Measurements from ENCODE around the gene HMOX1. TPM values are rescaled to one million over a fixed set of nuclear protein-coding genes. Genes with fewer than 3 reads are reported as not detected.
A peak's percentile ranks its signal among the peaks of the same experiment; 100 is the strongest.

HMOX1 gene
- total and polyA plus RNA-seq, 2 of the 8 experiments (the other 6 are each of a cell fraction or from before 2014, with no cell fraction given): 25.0 to 41.6 TPM

DNA sequence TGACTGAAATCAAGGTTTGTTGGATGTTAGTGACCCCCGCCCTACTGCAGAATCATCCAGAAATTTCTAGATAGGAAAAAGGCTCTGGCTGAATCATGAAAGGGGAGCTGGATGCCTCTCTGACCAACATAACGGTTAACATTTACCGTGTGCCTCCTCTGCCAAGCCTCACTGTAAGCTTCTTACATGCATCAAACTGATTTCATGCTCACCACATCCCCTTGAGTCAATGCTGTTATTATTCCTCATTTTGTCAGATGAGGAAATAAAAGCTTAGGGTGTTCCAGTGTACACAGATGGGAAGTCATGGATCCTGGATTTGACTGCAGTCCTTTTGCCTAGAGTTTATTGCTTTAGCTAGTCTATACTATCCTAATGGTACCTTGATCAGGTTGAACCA lies 5.9 kb upstream of the HMOX1 start:
- no peak overlapping the region for H3K27ac ChIP-seq (ENCODE audit: low read depth, low read length)
- TF ChIP-seq RAD21 (IDR thresholded peaks at IDR 0.05 in 1 of 2, conservative IDR thresholded peaks at IDR 0.05 in 1 of 2; ENCODE audit: low read depth in 2 of 2, low read length in 2 of 2) (no peak), BCL11A (IDR thresholded peaks at IDR 0.05; ENCODE audit: low read depth in 2 of 2, low read length in 2 of 2) (no peak)
- CTCF ChIA-PET (ENCODE audit: partially characterized antibody): interaction anchor here (0.9 to 1.9 kb wide), 4 partner anchors 12 to 309 kb away, joined by 3 to 8 read pairs (median 4); no protein-coding TSS in a partner anchor

More for the DNA sequence above, 5.9 kb upstream of the HMOX1 start:
- Histone ChIP-seq H2BK5ac (ENCODE audit: low read depth, low read length) (peak overlapping the region; percentile 55; the same call in 1 of the 2 replicates), H3K14ac (ENCODE audit: insufficient read length) (no peak overlapping the region), H3K79me2 (ENCODE audit: control insufficient read depth in 1 of 2, insufficient read depth in 2 of 2, low read length in 2 of 2) (no peaks in the 10 kb centered on the region), H3K9ac (replicated peaks in 1 of 4; ENCODE audit: extremely low read depth in 1 of 4, low read depth in 3 of 4, low read length in 3 of 4) (no peak overlapping the region), H3K56ac (replicated peaks; ENCODE audit: insufficient read length, low read depth, low read length) (no peak overlapping the region), H3K4ac (replicated peaks; ENCODE audit: insufficient read length, low read depth, low read length) (no peak overlapping the region), H3K4me2 (ENCODE audit: insufficient read depth in 1 of 2, low read depth in 2 of 2, low read length in 2 of 2) (no peak overlapping the region), H3K23ac (ENCODE audit: insufficient read length) (no peak overlapping the region), H3K23me2 (ENCODE audit: low read depth, low read length) (peaks cover 4% of the 10 kb centered on the region; the same call in 1 of the 2 replicates), H2AK5ac (ENCODE audit: low read depth, low read length) (peak overlapping the region; percentile 40; the same call in 1 of the 2 replicates), H4K91ac (replicated peaks; ENCODE audit: insufficient read length, low read length) (peak overlapping the region; percentile 20), H3K79me1 (ENCODE audit: low read depth, low read length) (no peaks in the 10 kb centered on the region), H2BK120ac (replicated peaks; ENCODE audit: low read depth, low read length) (no peak overlapping the region), H3K36me3 (ENCODE audit: control insufficient read depth in 2 of 4, insufficient read depth in 4 of 4, low read length in 3 of 4) (no peaks in the 10 kb centered on the region), H3K4me1 (replicated peaks in 1 of 4; ENCODE audit: control insufficient read depth in 3 of 4, insufficient read depth in 4 of 4, low read length in 3 of 4) (peaks cover 17 to 25% (median 20%) of the 10 kb centered on the region in 4 experiments), H3K27me3 (replicated peaks in 1 of 4; ENCODE audit: control insufficient read depth in 3 of 4, extremely low read depth in 1 of 4, insufficient read depth in 3 of 4, low read length in 3 of 4) (no peaks in the 10 kb centered on the region), H2BK15ac (ENCODE audit: low read length) (0 out of 2 replicates have a peak overlapping the region, but pooled peaks have one; percentile 47), H3K18ac (ENCODE audit: extremely low read depth, low read length) (no peak overlapping the region), H3K9me3 (ENCODE audit: insufficient read depth in 2 of 2, low read depth in 1 of 2, low read length in 1 of 2) (no peaks in the 10 kb centered on the region), H4K8ac (ENCODE audit: extremely low read depth, insufficient read depth, low read length) (no peak overlapping the region), H3K4me3 (ENCODE audit: extremely low read depth in 1 of 4, insufficient read depth in 2 of 4, low read depth in 3 of 4, low read length in 4 of 4) (no peak overlapping the region), H4K5ac (ENCODE audit: insufficient read length, low read depth, low read length) (no peak overlapping the region), H2BK12ac (ENCODE audit: low read depth, low read length) (peak overlapping the region; percentile 86; the same call in 1 of the 2 replicates), H2BK20ac (ENCODE audit: low read length) (peak overlapping the region; percentile 73), H2AFZ (ENCODE audit: low read length) (peak overlapping the region; percentile 14; the same call in 1 of the 2 replicates), H4K20me1 (replicated peaks in 1 of 2; ENCODE audit: control insufficient read depth in 1 of 2, insufficient read depth in 2 of 2, low read length in 2 of 2) (no peaks in the 10 kb centered on the region)
- WGBS, 2 experiments (ENCODE audit: extremely low coverage in 1 of 2, insufficient coverage in 1 of 2, insufficient read length in 1 of 2, insufficient replicate concordance in 2 of 2, low coverage in 1 of 2, low lambda C conversion rate in 2 of 2, missing lambda C conversion rate in 1 of 2): 89% methylated on average over 3 of the region's 3 CpGs; no CpG with 5 or more reads in 1 of the 2 experiments
- no peak for DNase-seq (ENCODE audit: low read depth in 1 of 2, low spot score in 2 of 2)
- no peak for FAIRE-seq
- POLR2A ChIA-PET (ENCODE audit: partially characterized antibody): interaction anchor here (0.8 to 57.4 kb wide), 5 partner anchors 13 to 191 kb away, joined by 3 to 1995 read pairs (median 4); partner anchors contain the start of gene MCM5
